GM19468 (cell line): ENCODE measurements around the gene SHTN1.

Experiments used
- ATAC-seq: cut with Tn5 transposase; IDR thresholded peaks from one replicate; pipeline ENCODE4 v1.9.1; 2021; ENCODE audit warnings: mild to moderate bottlenecking, moderate library complexity, moderate number of reproducible peaks; ENCODE audit not compliant: unreplicated experiment; ENCODE audit errors: extremely low read depth

The SHTN1 gene

GRCh38 chr10:116988311-116988710 is 16.7 kb downstream of the SHTN1 start:
- no peak for ATAC-seq

- no peak for ATAC-seq
These were observed 19.4 kb downstream of the SHTN1 start for GRCh38 chr10:116985611-116986010.

- ATAC-seq: no peak
These were observed 20.6 kb downstream of the SHTN1 start for GRCh38 chr10:116984202-116984990.

DNA sequence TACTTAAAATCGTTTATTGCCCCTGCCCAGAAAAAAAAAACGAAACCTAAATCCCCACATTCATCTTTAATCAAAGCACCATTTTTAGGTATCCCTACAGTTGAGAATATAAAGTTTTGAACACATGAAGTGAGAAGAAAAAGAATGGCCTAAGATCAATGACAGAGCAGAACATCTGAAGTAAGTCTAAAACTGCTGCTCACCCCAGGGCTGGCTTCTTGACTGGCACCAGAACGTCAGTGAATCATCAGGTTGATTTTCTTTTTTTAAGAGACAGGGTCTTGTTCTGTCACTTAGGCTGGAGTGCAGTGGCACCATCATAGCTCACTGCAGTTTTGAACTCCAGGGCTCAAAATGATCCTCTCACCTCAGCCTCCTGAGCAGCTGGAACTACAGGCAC is 24.9 kb downstream of the SHTN1 start:
- ATAC-seq: no peak

DNA sequence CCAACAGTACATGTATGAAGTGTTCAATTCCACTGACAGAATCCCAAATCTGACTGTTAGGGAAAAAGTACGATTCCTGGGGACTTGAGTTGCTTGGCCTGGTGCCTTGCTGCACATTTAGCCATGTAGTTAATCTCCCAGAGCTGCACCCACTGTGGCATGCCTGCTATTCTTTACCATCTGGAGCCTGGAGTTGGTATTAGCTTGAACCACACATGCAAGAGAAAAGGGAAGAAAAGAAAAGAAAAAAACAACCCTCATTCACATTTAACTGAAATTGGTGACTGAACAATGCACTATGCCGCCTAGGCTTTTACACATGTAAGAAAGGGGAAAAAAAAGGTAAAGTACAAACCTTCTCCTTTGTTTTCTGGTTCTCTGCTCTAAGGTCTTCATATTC is 26.1 kb downstream of the SHTN1 start:
- no peak for ATAC-seq

DNA sequence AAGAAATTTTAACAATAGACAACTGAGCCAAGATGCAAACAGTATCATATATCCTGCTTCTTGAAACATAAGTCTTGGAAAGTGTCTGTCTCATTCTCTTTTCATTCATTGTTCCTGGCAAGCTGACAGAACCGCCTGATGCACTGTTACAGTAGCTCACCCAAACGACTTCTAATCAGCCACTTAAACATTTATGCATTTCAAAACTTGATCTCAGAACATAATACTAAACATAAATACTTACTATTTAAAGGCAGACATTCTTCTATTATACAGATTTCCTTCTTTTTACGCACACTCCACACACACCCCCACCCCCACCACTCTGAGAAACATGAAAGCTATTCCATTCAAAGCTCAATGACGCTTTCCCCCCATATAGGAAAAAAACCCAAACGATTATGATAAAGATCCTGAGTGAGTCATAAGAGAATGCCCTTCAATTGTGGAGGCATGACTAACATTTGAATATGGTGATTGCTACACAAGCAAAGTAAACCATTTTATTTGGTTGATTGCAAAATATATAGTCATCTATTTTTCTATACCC is 30.5 kb downstream of the SHTN1 start:
- no peak for ATAC-seq

DNA sequence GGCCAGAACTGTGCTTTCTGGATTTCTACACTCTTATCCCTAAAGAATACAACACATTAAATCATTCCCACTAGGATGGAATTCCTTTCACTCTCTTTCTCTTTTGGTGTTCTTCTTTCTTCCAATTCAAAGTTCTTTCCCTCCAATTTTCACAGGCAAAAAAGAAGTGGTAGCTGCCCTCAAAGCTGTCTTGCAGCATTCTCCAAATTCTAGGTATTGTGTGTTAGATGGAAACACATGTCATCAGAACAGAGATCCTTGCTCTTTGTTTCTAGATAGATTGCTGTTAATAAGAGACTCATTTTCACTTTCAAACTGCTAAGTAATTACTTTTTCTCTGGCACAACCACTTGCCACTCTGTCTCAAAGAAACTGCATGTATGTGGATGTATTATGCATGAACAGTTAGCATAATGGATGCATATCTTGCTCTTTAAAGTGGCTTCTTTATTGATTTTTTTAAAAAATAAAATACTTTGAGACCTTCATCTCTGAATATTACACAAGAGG is 31.0 kb downstream of the SHTN1 start:
- ATAC-seq: no peak

DNA sequence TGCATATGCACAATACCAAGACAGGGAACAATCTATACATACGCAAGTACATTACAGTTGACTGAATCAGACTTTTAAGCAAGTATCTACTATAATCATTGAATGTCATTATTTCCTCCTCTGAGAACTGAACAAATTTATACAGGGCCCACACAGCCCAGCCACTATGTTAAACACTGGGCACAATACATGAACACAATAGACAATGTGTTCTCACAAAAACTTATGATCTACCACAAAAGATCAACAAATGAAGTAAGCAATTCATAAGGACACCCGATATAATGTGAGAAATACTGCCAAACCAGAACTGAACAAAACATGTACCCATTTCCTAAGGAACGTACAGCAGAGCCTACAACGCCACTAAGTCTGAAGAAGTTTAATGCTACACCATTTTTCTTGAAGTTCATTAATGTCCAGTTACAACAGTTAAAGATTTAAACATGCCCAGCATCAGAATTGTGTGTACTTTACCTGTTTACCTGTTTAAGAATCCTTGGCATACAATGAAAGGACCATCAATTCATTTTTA is 31.5 kb downstream of the SHTN1 start:
- no peak for ATAC-seq

- no peak for ATAC-seq
These were observed 32.9 kb downstream of the SHTN1 start for GRCh38 chr10:116972131-116972530.

DNA sequence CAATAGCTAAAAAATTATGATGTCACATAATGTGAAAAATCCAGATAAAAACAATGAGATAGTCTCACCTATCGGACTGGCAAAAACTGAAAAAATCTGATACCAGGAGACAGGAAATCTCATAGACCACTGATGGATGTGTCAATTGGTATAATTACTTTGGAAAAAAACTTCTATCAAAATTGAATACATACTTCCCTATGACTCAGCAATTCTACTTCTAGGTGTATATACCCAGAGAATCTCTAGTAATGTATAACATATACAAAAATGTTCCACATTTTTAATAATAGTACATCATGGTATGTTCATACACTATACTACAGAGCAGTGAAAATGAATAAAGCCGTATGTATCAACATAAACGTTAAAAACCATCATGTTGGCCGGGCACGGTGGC is 34.9 kb downstream of the SHTN1 start:
- ATAC-seq: no peak

- no peak for ATAC-seq
These were observed 36.7 kb downstream of the SHTN1 start for GRCh38 chr10:116968331-116968730.

GRCh38 chr10:116961406-116962251 is 43.4 kb downstream of the SHTN1 start:
- no peak for ATAC-seq

GRCh38 chr10:116960066-116960776 is 44.8 kb downstream of the SHTN1 start:
- no peak for ATAC-seq

GRCh38 chr10:116952729-116953128 is 52.3 kb downstream of the SHTN1 start:
- no peak for ATAC-seq

GRCh38 chr10:116948530-116948870 is 56.5 kb downstream of the SHTN1 start:
- ATAC-seq: no peak

- ATAC-seq: no peak
These were observed 57.0 kb downstream of the SHTN1 start for GRCh38 chr10:116947841-116948529.

DNA sequence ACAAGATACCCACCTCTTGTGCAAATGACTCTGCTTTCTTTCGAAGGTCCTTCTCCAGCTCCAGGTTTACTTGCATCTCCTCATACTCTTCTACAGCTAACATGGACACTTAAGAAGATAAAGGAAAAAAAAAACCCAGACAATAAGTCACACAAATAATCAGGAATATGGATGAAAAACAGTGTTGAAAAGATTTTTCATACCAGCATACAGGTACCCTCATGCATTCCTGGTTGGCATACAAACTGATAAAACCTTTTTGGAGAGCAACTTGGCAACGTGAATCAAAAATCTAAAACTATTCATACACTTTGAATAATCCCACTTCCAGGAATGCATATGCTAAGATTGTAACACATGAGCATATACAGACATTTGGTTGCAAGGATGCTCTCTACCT is 60.1 kb downstream of the SHTN1 start:
- no peak for ATAC-seq

- ATAC-seq: no peak
These were observed 73.2 kb downstream of the SHTN1 start for GRCh38 chr10:116931806-116932205.

- no peak for ATAC-seq
These were observed 78.6 kb downstream of the SHTN1 start for GRCh38 chr10:116926426-116926825.

DNA sequence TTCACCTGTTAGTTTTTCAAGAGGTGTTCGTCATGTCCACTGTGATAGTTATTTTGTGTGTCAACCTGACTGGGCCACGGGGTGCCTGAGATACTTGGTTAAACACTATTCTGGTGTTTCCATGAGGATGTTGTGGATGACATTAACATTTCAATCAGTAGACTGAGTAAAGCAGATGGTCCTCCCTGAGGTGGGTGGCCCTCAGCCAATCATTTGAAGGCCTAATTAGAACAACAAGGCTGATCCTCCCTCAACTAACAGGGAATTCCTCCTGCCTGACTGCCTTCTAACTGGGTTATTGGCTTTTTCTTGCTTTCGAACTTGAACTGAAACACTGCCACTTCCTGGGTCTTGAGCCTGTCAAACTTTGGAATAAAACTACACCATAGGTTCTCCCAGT is 79.9 kb downstream of the SHTN1 start:
- no peak for ATAC-seq
